ENCODE data around the gene EEF2.

EEF2 gene

GRCh38 chr19:3982701-3983541 is 2.3 kb downstream of the EEF2 start:
- TF ChIP-seq CTCF (IDR thresholded peaks at IDR 0.05; ENCODE audit: low read depth, low read length, missing control alignments), result no peak
- H3K4me3 ChIP-seq (ENCODE audit: low read depth, low read length), result peak overlapping the region; percentile 98
- DNase-seq (ENCODE audit: low read depth), result no peak

GRCh38 chr19:3981736-3982681 is 3.3 kb downstream of the EEF2 start:
- H3K4me3 ChIP-seq (ENCODE audit: low read depth, low read length), result no peak overlapping the region
- TF ChIP-seq CTCF (IDR thresholded peaks at IDR 0.05; ENCODE audit: low read depth, low read length, missing control alignments), result no peak
- DNase-seq (ENCODE audit: low read depth), result no peak

DNA sequence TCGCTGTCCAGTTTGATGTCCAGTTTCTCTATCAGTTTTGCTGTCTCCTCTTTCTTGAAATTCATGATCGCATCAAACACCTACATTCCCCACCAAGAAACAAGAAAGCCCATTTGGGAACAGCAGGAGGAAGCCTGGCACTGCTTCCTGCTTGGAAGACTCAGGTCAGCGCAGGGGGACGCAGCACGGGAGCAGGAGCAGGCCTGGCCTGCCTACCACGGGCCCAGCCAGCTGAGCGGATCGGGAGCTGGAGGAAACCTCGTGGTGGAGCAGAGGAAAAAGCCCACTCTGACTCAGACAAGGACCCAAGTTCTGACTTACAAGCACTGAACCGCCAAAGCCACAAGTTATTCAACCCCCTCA is 3.9 kb downstream of the EEF2 start:
- TF ChIP-seq CTCF (IDR thresholded peaks at IDR 0.05; ENCODE audit: low read depth, low read length, missing control alignments), result no peak

DNA sequence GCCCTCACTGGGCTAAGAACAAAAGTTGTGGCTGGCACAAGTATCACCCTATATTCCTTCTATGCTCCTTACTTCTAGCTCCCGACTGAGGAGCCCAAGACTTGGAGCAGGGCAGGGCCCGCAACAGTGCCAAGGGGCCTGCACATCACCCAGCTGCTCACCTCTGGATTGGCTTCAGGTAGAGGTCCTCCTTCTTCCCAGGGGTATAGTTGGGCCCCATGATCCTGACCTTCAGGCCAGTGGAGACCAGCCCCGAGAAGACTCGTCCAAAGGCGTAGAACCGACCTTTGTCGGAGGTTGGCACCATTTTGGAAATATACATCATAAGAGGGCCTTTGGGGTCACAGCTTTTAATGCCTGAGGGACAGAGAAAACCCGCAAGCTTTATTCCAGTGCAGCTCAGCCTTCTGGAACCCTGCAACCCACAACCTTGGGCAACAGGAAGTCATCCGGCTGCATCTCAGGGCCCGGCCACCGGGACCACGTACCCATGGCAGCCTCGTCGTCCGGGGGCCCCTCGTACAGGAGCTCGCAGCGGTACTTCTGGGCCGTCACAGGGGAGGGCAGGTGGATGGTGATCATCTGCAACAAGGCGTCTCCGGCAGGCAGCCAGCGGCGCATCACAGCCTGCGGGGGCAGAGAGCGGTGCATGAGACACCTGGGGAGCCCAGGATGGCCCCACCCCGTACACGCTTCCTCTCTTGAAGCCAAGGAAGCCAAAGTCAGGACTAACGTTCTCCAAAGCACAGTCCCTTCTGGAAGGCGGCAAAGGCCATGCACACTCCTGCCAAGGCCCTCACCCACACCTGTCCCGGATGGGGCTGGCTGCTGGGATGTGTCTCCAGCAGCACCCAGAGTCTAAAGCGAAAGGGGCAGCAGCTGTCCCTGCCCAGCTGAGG is 4.7 kb downstream of the EEF2 start:
- no peak overlapping the region for H3K4me3 ChIP-seq (ENCODE audit: low read depth, low read length)
- TF ChIP-seq CTCF (IDR thresholded peaks at IDR 0.05; ENCODE audit: low read depth, low read length, missing control alignments), result no peak
- no peak for DNase-seq (ENCODE audit: low read depth)

More for the DNA sequence above, 3.9 kb downstream of the EEF2 start:
- no peak for DNase-seq (ENCODE audit: low read depth)
- no peak overlapping the region for H3K4me3 ChIP-seq (ENCODE audit: low read depth, low read length)

- no peak for TF ChIP-seq CTCF (IDR thresholded peaks at IDR 0.05; ENCODE audit: low read depth, low read length, missing control alignments)
- DNase-seq (ENCODE audit: low read depth), result no peak
- H3K4me3 ChIP-seq (ENCODE audit: low read depth, low read length), result no peak overlapping the region
Measured at GRCh38 chr19:3979674-3980352, 5.5 kb downstream of the EEF2 start.

DNA sequence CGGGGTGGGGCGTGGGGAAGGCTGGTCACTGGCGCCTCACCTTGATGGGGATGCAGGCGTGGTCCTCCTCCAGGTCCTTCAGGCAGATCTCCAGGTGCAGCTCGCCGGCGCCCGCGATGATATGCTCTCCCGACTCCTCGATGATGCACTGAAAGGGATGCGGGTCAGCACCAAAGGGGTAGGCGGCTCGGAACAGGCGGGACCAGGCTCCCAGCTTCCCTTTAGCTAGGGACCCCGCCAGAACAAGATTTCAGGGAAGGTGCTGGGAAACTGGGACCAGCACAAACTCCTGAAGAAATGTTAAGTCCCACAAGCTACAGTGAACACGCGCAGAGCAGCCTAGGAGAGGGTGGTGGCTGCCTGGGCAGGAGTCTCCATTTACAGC is 6.0 kb downstream of the EEF2 start:
- TF ChIP-seq CTCF (IDR thresholded peaks at IDR 0.05; ENCODE audit: low read depth, low read length, missing control alignments), result no peak
- no peak overlapping the region for H3K4me3 ChIP-seq (ENCODE audit: low read depth, low read length)
- no peak for DNase-seq (ENCODE audit: low read depth)
